ENCODE measurements around the gene GMPS.
"Not testable (repeated sequence)": the region's sequence is repeated elsewhere in the genome, so short reads cannot be mapped to it uniquely, and the experiment has no call there.

Gene GMPS

GRCh38 chr3:155946178-155946577 lies 75.7 kb downstream of the GMPS start:
- DNase-seq, result no peak

- DNase-seq, result no peak
Observed at GRCh38 chr3:155948476-155948875, 78.0 kb downstream of the GMPS start.

GRCh38 chr3:155949453-155950217 lies 79.2 kb downstream of the GMPS start:
- no peak for DNase-seq

DNA sequence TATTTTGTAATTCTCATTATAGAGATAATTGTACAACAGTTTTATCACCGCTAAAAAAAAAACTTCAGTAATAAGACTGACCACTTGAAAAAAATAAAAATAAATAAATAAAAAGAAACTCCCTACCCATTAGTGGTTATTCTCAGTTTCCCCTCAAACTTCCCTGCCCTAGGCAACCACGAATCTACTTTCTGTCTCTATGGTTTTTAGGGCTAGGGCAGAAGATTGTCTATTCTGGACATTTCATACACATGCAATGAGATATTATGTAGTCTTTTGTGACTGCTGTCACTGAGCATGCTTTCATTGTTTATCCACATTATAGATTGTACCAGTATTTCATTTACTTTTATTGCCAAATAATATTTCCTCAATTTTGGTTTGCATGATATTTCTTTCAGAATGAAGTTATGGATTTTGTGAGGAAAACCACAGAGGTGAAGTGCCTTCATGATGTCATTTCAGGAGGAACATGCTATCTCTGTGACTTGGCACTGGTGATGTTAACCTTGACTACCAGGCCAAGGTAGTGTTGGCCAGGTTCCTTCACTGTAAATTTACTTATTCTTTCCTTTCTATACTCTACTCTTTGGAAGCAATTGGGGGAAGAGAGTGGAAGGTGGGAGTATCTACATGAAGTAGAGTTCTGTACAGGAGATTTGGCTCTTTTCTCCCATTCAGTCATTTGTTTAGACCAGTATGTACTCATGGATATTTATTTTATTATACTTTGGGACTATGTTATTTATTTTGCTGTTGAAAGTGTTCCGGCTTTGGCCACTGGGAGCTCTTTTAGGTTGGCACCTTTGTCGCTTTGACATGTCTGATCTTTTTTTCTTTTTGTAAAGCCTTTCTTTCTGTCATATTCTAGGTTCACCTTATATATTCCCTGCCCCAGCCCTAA lies 86.3 kb downstream of the GMPS start:
- no peak for DNase-seq

GRCh38 chr3:155957412-155957880 lies 87.0 kb downstream of the GMPS start:
- DNase-seq, result no peak

- DNase-seq, result no peak
Observed at GRCh38 chr3:155958676-155959075, 88.2 kb downstream of the GMPS start.

GRCh38 chr3:155960060-155960459 lies 89.6 kb downstream of the GMPS start:
- DNase-seq, result no peak

DNA sequence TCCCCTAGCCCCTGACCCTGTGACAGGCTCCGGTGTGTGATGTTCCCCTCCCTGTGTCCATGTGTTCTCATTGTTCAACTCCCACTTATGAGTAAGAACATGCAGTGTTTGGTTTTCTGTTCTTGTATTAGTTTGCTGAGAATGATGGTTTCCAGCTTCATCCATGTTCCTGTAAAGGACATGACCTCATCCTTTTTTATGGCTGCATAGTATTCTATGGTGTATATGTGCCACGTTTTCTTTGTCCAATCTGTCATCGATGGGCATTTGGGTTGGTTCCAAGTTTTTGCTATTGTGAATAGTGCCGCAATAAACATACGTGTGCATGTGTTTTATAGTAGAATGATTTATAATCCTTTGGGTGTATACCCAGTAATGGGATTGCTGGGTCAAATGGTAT lies 90.6 kb downstream of the GMPS start:
- not testable (repeated sequence) for DNase-seq

DNA sequence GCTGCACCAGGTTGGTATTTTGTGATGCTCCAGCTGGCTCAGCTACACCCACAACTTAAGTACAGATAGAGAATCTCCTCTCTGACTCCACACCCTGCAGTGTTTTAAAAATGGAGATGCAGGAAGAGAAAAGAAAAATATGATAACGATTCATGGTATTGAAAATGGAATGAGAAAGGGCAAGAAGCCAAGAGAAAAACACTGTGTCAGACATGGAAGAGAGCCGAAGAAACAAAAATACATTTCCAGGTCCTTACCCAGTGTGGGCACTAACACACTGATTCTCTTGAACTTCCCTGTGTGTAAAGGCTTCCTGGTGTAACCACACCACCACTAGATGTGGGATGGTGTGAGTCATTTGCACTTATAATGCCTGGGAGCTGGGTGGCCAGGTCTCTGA lies 93.1 kb downstream of the GMPS start:
- no peak for DNase-seq

DNA sequence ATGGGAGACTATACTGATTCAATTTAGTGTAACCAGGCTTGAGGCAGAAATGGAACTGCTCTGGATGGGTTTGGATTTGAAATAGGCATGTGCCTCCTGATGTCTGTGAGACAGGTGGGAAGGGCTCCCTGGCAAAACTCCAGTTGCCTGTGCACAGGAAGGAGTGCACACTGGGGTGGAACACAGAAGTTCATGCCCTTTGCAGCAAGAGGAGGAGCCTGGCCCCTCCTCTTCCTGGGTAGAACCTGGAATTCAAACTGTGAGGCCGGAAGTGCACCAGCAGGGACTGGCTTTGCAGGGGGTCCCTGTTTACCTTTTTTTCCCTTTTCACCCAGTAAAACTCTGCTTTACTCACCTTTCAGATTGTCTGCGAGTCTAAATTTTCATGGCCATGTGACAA lies 99.9 kb downstream of the GMPS start:
- DNase-seq, result no peak

- no peak for DNase-seq
Observed at GRCh38 chr3:155972885-155973584, 102.6 kb downstream of the GMPS start.

- DNase-seq, result no peak
Observed at GRCh38 chr3:155978324-155978723, 107.9 kb downstream of the GMPS start.

DNA sequence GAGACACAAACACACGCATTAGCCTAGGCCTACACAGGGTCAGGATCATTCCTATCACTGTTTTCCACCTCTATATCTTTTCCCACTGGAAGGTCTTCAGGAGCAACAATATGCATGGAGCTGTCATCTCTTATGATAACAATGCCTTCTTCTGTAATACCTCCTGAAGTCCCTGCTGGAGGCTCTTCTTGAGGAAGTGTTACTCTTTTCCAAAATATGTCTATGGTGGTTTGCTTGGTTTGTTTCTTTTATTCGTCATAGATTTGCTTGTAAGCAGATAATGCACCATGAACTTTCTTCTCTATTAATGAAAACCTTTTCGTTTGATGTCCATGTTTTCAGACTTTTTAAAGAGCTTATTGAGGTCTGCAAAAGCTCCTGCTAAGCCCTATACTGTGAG lies 109.3 kb downstream of the GMPS start:
- no peak for DNase-seq

DNA sequence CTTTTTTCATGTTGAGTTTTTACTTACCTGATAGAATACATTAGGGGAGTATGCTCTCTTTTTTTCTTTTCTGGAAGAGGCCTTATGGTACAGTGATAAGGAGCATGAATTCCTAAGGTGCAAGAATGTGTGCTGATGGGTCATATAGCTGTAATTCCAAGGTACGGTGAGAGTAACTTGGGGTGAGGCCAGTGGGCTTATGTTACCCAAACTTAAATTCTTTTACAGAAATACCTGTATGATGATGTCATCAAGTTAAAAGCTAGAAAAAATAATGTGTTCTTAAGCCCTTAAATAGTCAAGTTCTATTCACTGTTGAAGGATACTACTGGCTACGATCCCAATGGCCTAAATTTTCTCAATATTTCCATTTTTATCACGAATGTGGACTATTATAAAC lies 111.2 kb downstream of the GMPS start:
- no peak for DNase-seq

DNA sequence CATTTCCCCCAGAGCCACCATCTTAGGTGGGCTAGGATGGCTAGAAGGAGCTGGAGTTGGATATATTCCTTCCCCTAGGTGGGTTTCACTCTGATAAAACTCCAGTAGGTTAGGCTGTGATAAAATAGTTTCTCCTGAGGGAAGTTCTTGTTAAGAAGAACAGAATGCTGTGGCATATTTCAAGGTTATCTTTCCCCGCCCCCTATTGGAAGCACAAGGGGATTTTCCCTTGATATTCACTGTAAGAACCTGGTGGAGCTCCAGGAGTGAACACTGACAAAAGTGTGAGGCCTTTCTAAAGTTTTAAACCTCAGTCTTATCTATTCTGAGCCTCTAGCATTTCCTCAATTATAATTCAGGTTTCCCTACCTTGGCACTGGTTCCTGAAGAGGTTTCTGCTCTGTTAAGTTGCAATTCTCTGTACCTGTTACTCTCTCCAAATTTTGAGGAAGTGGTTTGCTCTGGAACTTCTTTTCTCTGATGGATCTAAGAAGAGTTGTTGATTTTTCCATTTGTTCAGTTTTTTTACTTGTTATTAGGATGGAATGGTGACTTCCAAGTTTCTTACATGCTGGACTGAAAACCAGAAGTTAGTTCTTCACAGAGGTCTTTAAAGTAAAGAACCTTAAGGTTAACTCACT lies 113.5 kb downstream of the GMPS start:
- no peak for DNase-seq

GRCh38 chr3:155984791-155985417 lies 114.5 kb downstream of the GMPS start:
- DNase-seq, result no peak

- DNase-seq, result no peak
Observed at GRCh38 chr3:155989536-155989935, 119.1 kb downstream of the GMPS start.

DNA sequence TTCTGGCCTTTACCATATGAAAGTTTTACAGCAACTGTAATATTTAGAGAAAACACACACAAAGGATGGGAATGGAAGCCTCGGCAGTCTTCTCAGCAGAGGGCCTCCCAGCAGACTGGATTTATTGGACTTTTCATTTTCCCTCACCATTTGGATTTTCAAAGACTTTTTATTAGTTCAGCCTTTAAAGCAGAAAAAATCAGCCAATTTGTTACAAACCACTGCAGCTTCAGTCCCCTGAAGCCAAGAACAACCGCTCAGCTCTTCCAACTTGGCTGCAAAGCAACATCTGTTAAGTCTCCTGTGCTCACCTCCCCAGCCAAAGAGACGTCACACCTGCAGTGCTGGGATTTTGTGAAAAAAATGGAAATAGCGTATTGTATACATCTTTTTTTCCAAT lies 120.8 kb downstream of the GMPS start:
- DNase-seq, result no peak

DNA sequence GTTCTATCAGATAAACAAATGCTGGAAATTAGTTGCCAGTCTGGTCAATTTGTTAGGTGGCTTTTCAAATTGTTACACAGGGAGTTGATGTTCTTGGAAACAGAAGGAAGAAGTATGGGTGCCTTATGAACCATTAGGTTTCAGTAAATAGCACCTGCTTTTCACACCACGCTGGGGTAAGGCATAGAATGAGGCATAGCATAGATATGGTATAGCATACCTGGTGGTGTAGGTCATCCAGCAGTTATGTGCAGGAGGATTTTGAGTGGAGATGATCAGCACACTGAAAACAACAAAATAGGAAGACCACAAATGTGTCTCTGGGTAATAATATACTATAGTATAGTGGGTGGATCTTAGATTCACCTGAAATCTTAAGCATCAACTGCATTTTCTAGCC lies 121.4 kb downstream of the GMPS start:
- no peak for DNase-seq
